Gastroesophageal sphincter (tissue), 4 donors: Measurements from ENCODE around the gene FOXK1. TPM values are rescaled to one million over a fixed set of nuclear protein-coding genes. Genes with fewer than 3 reads are reported as not detected.

ENCODE experiments used
- ATAC-seq: fragments of 150-250 bp; one replicate; pipeline ENCODE4 v1.9.1; 2016; ENCODE audit warnings: mild to moderate bottlenecking, moderate library complexity
- H3K27ac ChIP-seq, 4 donors: fragments of 200-600 bp; sonication (generic) in 3 of 4; 1 replicate in 3 of 4; 2 replicates in 1 of 4; pipeline ENCODE4 v1.5.1; 2016 to 2019
- H3K27me3 ChIP-seq: fragments of 200-600 bp; sonication (generic); one replicate; pipeline ENCODE4 v1.5.1; 2019
- H3K36me3 ChIP-seq, 2 donors: fragments of 200-600 bp; sonication (generic); one replicate each; pipeline ENCODE4 v1.5.1; 2019; ENCODE audit warnings: control low read depth in 1 of 2
- H3K4me1 ChIP-seq, 3 donors: fragments of 200-600 bp; sonication (generic); 1 replicate in 2 of 3; 2 replicates in 1 of 3; pipeline ENCODE4 v1.5.1; 2016 to 2019; ENCODE audit warnings: control low read depth in 2 of 3
- H3K4me3 ChIP-seq, 2 donors: fragments of 200-600 bp; sonication (generic); one replicate each; pipeline ENCODE4 v1.5.1; 2019; ENCODE audit warnings: mild to moderate bottlenecking in 1 of 2, moderate library complexity in 1 of 2
- H3K9me3 ChIP-seq, 3 donors: fragments of 200-600 bp; sonication (generic); one replicate each; pipeline ENCODE4 v1.5.1; 2017 to 2019; ENCODE audit warnings: control low read depth in 2 of 3
- CTCF ChIP-seq, 4 experiments: fragments of 200-600 bp in 2 of 4; fragments of 450-650 bp in 2 of 4; sonication (generic) in 1 of 4; IDR thresholded peaks; one replicate each; pipeline ENCODE4 v1.5.1; 2017 to 2019; ENCODE audit warnings: antibody characterized with exemption in 4 of 4, mild to moderate bottlenecking in 2 of 4, moderate library complexity in 2 of 4
- EP300 ChIP-seq: sonication (generic); formaldehyde crosslinking; IDR thresholded peaks from one replicate; pipeline ENCODE4 v1.6.1; 2017; ENCODE audit warnings: antibody characterized with exemption, mild to moderate bottlenecking
- POLR2A ChIP-seq, 2 donors: fragments of 450-650 bp; IDR thresholded peaks; one replicate each; pipeline ENCODE4 v1.6.1; 2017; ENCODE audit warnings: antibody characterized with exemption in 2 of 2, mild to moderate bottlenecking in 2 of 2, moderate library complexity in 1 of 2
- POLR2AphosphoS5 ChIP-seq: sonication (generic); formaldehyde crosslinking; IDR thresholded peaks from one replicate; pipeline ENCODE4 v1.6.1; 2017; ENCODE audit warnings: antibody characterized with exemption
- WGBS, 2 donors: methylation state at CpG; one replicate each; pipeline ENCODE4 v1.1.5; 2018; ENCODE audit warnings: low coverage in 1 of 2; 5-methylcytosine and 5-hydroxymethylcytosine counted together
- total RNA-seq, 4 donors: library from RNA; depleted of rRNA; stranded (reverse); fragments of >200 nt; gene quantifications; one replicate each; pipeline ENCODE4 v1.1.0, GENCODE V29; 2016

The FOXK1 gene
- total RNA-seq, 4 donors from 2014 or later: 28.5 to 45.2 (median 30.0) TPM

- peak; percentile 28 for ATAC-seq
- peak overlapping the region; percentile 68 to 82 for H3K4me3 ChIP-seq
- peaks cover 0 to 25% of the 10 kb centered on the region in 2 donors for H3K36me3 ChIP-seq
- TF ChIP-seq POLR2A (IDR thresholded peaks at IDR 0.05) (no peak), CTCF (IDR thresholded peaks at IDR 0.05) (no peak), POLR2AphosphoS5 (no peak), EP300 (no peak)
- H3K4me1 ChIP-seq: peaks cover 3 to 42% (median 12%) of the 10 kb centered on the region in 3 donors
- no peaks in the 10 kb centered on the region for H3K9me3 ChIP-seq
- H3K27ac ChIP-seq: peak overlapping the region; percentile 91 to 98 (median 94)
- WGBS, 2 donors: 15 to 26% methylated on average over 11 to 16 of the region's 32 CpGs
- H3K27me3 ChIP-seq: no peaks in the 10 kb centered on the region
Observed at GRCh38 chr7:4775848-4776623, 93.9 kb downstream of the FOXK1 start.

- WGBS, 2 donors: 88% methylated on average over 1 of the region's 5 CpGs; no CpG with 5 or more reads in 1 of the 2 donors
- no peaks in the 10 kb centered on the region for H3K9me3 ChIP-seq
- H3K4me3 ChIP-seq: no peak overlapping the region
- no peak for ATAC-seq
- no peak overlapping the region for H3K27ac ChIP-seq
- H3K4me1 ChIP-seq: peaks cover 3 to 34% (median 12%) of the 10 kb centered on the region in 3 donors
- TF ChIP-seq CTCF (IDR thresholded peaks at IDR 0.05) (no peak), POLR2A (IDR thresholded peaks at IDR 0.05) (no peak), EP300 (no peak), POLR2AphosphoS5 (no peak)
- peaks cover 0 to 46% of the 10 kb centered on the region in 2 donors for H3K36me3 ChIP-seq
- no peaks in the 10 kb centered on the region for H3K27me3 ChIP-seq
Observed at GRCh38 chr7:4779118-4779517, 97.0 kb downstream of the FOXK1 start.

GRCh38 chr7:4781366-4782069 lies 99.4 kb downstream of the FOXK1 start:
- no peaks in the 10 kb centered on the region for H3K9me3 ChIP-seq
- H3K4me1 ChIP-seq: peaks cover 3 to 20% (median 6%) of the 10 kb centered on the region in 3 donors
- peaks cover 0 to 70% of the 10 kb centered on the region in 2 donors for H3K36me3 ChIP-seq
- no peak for TF ChIP-seq EP300
- TF ChIP-seq POLR2A (IDR thresholded peaks at IDR 0.05): no peak
- no peak overlapping the region for H3K4me3 ChIP-seq
- no peak for ATAC-seq
- H3K27ac ChIP-seq: no peak overlapping the region
- 100% methylated on average over 1 of the region's 27 CpGs; no CpG with 5 or more reads in 1 of the 2 donors for WGBS, 2 donors
- H3K27me3 ChIP-seq: no peaks in the 10 kb centered on the region

GRCh38 chr7:4782333-4783291 lies 100.5 kb downstream of the FOXK1 start:
- Histone ChIP-seq H3K27ac (no peak overlapping the region), H3K9me3 (no peaks in the 10 kb centered on the region), H3K4me1 (peaks cover 0 to 9% (median 0%) of the 10 kb centered on the region in 3 donors), H3K36me3 (peaks cover 0 to 81% of the 10 kb centered on the region in 2 donors), H3K4me3 (no peak overlapping the region), H3K27me3 (no peaks in the 10 kb centered on the region)
- 91 to 100% methylated on average over 2 to 4 of the region's 36 CpGs for WGBS, 2 donors
- no peak for TF ChIP-seq POLR2A (IDR thresholded peaks at IDR 0.05)
- no peak for ATAC-seq

GRCh38 chr7:4783292-4783652 lies 101.2 kb downstream of the FOXK1 start:
- H3K4me3 ChIP-seq: no peak overlapping the region
- no peak for ATAC-seq
- TF ChIP-seq CTCF (IDR thresholded peaks at IDR 0.05) (no peak), EP300 (no peak), POLR2AphosphoS5 (no peak), POLR2A (IDR thresholded peaks at IDR 0.05) (no peak)
- peaks cover 0 to 3% (median 0%) of the 10 kb centered on the region in 3 donors for H3K4me1 ChIP-seq
- H3K27me3 ChIP-seq: no peaks in the 10 kb centered on the region
- H3K36me3 ChIP-seq: peaks cover 0 to 88% of the 10 kb centered on the region in 2 donors
- WGBS, 2 donors: no CpG with 5 or more reads among the region's 16 CpGs
- no peaks in the 10 kb centered on the region for H3K9me3 ChIP-seq
- no peak overlapping the region for H3K27ac ChIP-seq
